Mesothelial cell of epicardium (in vitro differentiated cells): ENCODE results near the gene OCIAD1. TPM values are rescaled to one million over a fixed set of nuclear protein-coding genes. Genes with fewer than 3 reads are reported as not detected.

ENCODE experiments used
- DNase-seq, 2 experiments: peaks; one replicate each; pipeline ENCODE4 v3.0.0; 2021; ENCODE audit warnings: low spot score in 2 of 2; ENCODE audit not compliant: unreplicated experiment in 2 of 2
- H3K27ac Mint-ChIP-seq: 2 replicates; pipeline ENCODE4 v1.8.0; 2021; ENCODE audit warnings: mixed read lengths
- H3K27me3 Mint-ChIP-seq: 2 replicates; pipeline ENCODE4 v1.8.0; 2021; ENCODE audit warnings: low read depth, mixed read lengths
- H3K36me3 Mint-ChIP-seq: 2 replicates; pipeline ENCODE4 v1.8.0; 2021; ENCODE audit warnings: mixed read lengths
- H3K4me1 Mint-ChIP-seq: 2 replicates; pipeline ENCODE4 v1.8.0; 2021; ENCODE audit warnings: mixed read lengths
- H3K4me3 Mint-ChIP-seq: 2 replicates; pipeline ENCODE4 v1.8.0; 2021; ENCODE audit warnings: mild to moderate bottlenecking, moderate library complexity, mixed read lengths
- H3K9me3 Mint-ChIP-seq: 2 replicates; pipeline ENCODE4 v1.8.0; 2021; ENCODE audit warnings: mixed read lengths
- total RNA-seq: library from RNA; stranded (reverse); gene quantifications from 3 replicates; pipeline ENCODE4 v1.2.1, GENCODE V29; 2021
- TF ChIP-seq, protein P1 (sequence below): fragments of 200-600 bp; sonication (generic); IDR thresholded peaks from one replicate; pipeline ENCODE4 v1.5.0; 2021; ENCODE audit warnings: antibody characterized with exemption; ENCODE audit not compliant: unreplicated experiment

OCIAD1 gene
- 143 to 149 TPM (median 146 TPM) in 3 replicates for total RNA-seq

DNA sequence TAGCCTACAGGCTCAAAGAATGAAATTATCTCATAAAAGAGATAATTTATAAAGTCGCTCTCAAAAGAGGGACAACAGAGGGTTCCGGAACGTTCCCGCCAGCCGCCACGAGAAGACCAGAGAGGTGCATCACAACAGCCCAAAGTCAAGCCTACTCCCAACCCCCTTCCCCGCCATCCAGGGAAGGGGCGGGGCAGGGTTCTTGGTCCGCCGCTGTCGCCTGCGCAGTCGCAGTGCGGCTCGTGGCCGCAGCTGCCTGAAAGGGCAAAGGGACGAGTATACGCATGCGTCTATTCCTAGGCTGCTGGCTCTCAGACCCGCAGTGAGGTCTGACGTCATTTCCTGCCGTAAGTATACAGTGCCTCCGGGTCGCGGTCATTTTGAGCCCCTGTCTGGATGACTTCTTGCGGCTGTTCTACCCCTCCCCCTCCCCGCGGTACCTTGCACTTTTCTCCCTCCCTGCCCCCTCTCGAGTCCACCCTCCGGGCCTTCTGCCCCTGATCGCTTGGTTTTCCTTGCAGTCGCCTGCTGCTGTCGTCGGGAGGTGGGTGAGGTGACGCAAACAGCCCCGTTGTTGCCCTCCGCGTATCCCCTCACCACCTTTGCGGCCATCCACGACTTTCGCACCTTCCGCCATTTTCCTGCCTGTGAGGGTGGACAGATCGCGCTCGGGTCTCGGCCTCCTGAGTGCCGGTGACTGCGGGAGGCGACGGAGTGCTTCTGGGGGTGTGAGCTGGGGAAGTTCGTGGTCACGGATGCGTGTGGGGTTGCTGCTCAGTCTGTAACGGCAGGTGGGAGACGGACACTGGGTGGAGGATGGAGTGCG is at the start of gene OCIAD1:
OCIAD1 (plus strand) TSS at position 383 of the 826 bp plus-strand sequence. CDS start 1,537 bp downstream, outside the sequence.
- peaks cover 9% of the 10 kb centered on the region for H3K27me3 Mint-ChIP-seq
- TF ChIP-seq, protein P1, sequence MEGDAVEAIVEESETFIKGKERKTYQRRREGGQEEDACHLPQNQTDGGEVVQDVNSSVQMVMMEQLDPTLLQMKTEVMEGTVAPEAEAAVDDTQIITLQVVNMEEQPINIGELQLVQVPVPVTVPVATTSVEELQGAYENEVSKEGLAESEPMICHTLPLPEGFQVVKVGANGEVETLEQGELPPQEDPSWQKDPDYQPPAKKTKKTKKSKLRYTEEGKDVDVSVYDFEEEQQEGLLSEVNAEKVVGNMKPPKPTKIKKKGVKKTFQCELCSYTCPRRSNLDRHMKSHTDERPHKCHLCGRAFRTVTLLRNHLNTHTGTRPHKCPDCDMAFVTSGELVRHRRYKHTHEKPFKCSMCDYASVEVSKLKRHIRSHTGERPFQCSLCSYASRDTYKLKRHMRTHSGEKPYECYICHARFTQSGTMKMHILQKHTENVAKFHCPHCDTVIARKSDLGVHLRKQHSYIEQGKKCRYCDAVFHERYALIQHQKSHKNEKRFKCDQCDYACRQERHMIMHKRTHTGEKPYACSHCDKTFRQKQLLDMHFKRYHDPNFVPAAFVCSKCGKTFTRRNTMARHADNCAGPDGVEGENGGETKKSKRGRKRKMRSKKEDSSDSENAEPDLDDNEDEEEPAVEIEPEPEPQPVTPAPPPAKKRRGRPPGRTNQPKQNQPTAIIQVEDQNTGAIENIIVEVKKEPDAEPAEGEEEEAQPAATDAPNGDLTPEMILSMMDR, result no peak
- H3K9me3 Mint-ChIP-seq, result no peaks in the 10 kb centered on the region
- DNase-seq, result peak; percentile 91 to 92
- H3K27ac Mint-ChIP-seq, result peak within 1 kb of the TSS; percentile 100
- peaks cover 12% of the 10 kb centered on the region for H3K36me3 Mint-ChIP-seq
- H3K4me1 Mint-ChIP-seq, result peaks cover 21% of the 10 kb centered on the region
- peak within 1 kb of the TSS; percentile 100 for H3K4me3 Mint-ChIP-seq

DNA sequence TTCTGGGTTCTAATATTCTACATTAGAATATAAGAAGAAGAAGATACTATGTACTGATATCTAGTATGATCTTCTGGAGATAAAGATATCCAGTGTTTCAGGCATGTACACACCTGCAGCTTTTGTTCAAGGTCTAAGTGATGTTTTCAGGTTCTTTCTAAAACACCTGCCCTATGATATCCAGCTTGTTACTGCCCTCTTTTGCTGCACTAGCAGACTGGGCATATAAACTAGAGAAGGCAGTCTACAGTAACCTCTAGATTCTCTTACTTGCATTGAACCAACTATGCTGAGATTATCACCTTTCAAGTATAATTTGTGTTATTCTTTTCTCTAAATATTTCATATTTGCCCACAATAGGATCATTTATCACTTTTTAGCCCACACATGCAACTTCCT is 48.9 kb upstream of the OCIAD1 start:
- Mint-ChIP-seq H3K36me3 (no peaks in the 10 kb centered on the region), H3K27ac (no peak overlapping the region), H3K4me1 (peaks cover 35% of the 10 kb centered on the region), H3K4me3 (no peak overlapping the region), H3K9me3 (no peaks in the 10 kb centered on the region), H3K27me3 (no peaks in the 10 kb centered on the region)
- TF ChIP-seq, protein P1, result no peak
- DNase-seq, result no peak

GRCh38 chr4:48785302-48785701 is 45.6 kb upstream of the OCIAD1 start:
- Mint-ChIP-seq H3K4me3 (no peak overlapping the region), H3K9me3 (no peaks in the 10 kb centered on the region), H3K4me1 (peaks cover 16% of the 10 kb centered on the region), H3K27me3 (no peaks in the 10 kb centered on the region), H3K36me3 (no peaks in the 10 kb centered on the region), H3K27ac (no peak overlapping the region)
- no peak for DNase-seq
- TF ChIP-seq, protein P1, result no peak

- TF ChIP-seq, protein P1, result no peak
- H3K27me3 Mint-ChIP-seq, result no peaks in the 10 kb centered on the region
- no peaks in the 10 kb centered on the region for H3K36me3 Mint-ChIP-seq
- H3K27ac Mint-ChIP-seq, result no peak overlapping the region
- DNase-seq, result no peak
- no peak overlapping the region for H3K4me3 Mint-ChIP-seq
- no peaks in the 10 kb centered on the region for H3K9me3 Mint-ChIP-seq
- peaks cover 7% of the 10 kb centered on the region for H3K4me1 Mint-ChIP-seq
Measured at GRCh38 chr4:48786549-48786948, 44.3 kb upstream of the OCIAD1 start.

DNA sequence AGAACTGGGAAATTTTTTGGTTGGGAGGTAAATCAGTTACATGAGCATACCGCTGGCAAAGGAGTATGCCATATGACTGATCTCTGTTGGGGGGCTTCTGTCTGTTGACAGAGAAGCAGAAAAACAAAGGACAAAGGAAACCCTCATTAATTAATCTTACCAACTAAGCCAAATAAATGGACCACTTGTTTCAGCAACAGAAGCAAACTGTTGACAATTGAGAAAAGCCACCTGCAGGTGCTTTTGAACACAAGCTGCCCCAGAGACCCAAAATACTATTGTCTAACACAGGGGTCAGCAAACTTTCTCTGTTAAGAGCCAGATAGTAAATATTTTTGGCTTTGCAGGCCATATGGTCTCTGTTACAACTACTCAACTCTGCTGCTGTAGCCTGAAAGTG is 43.8 kb upstream of the OCIAD1 start:
- no peak overlapping the region for H3K4me3 Mint-ChIP-seq
- H3K36me3 Mint-ChIP-seq, result no peaks in the 10 kb centered on the region
- no peak overlapping the region for H3K27ac Mint-ChIP-seq
- TF ChIP-seq, protein P1, result no peak
- no peaks in the 10 kb centered on the region for H3K9me3 Mint-ChIP-seq
- no peak for DNase-seq
- no peaks in the 10 kb centered on the region for H3K27me3 Mint-ChIP-seq
- H3K4me1 Mint-ChIP-seq, result peaks cover 6% of the 10 kb centered on the region
